ENCODE measurements around the gene EFTUD2. TPM values are rescaled to one million over a fixed set of nuclear protein-coding genes. Genes with fewer than 3 reads are reported as not detected.

The EFTUD2 gene
- total RNA-seq, 3 donors from 2014 or later (not counting 1 experiment from before 2014, with no cell fraction given): 135 to 178 (median 164) TPM

DNA sequence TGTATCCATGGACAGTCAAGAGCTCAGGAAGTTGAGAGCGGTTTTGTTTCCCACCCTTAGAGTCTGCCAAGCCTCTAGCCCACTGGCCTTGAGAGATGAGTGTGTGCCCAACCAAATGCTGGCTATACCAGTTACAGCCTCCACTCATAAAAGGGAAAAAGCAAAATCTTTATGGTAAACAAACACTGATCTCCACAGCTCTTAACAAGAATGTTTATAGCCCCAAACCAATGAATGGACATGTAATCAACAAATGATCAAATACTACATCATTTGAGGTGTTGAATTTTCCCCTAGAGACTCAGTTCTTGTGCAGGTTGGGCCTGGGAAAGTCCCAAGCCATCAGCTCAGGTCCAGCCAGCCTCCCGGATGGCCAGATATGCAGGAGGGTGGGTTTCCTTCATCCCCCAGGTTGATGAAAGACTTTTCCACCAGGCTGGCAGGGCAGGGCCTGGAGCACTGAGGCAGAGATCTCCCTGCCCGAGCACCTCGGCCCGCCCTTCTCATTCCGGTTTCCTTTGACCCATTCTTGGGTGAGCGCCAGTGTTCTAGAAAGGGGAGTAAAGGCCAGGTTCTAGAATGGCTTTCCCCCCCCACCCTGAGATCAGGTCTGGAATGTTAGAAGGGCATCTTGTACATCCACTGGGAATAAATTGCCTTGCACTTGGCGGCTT lies 3.9 kb upstream of the EFTUD2 start:
- H3K4me3 ChIP-seq (ENCODE audit: low read length): no peak overlapping the region
- Mint-ChIP-seq H3K9me3 (no peaks in the 10 kb centered on the region), H3K4me1 (peaks cover 16 to 23% of the 10 kb centered on the region in 2 donors), H3K27ac (no peak overlapping the region), H3K27me3 (ENCODE audit: low read depth in 2 of 2) (peaks cover 6 to 11% of the 10 kb centered on the region in 2 donors), H3K36me3 (no peaks in the 10 kb centered on the region), H3K4me3 (no peak overlapping the region)
- intact Hi-C loops (cut with micrococcal nuclease): no loop called here
- no peak overlapping the region for H3K27ac ChIP-seq (ENCODE audit: low read length)
- no peaks in the 10 kb centered on the region for H3K27me3 ChIP-seq (ENCODE audit: control insufficient read depth, insufficient read depth, low read length)
- TF ChIP-seq, protein P1, sequence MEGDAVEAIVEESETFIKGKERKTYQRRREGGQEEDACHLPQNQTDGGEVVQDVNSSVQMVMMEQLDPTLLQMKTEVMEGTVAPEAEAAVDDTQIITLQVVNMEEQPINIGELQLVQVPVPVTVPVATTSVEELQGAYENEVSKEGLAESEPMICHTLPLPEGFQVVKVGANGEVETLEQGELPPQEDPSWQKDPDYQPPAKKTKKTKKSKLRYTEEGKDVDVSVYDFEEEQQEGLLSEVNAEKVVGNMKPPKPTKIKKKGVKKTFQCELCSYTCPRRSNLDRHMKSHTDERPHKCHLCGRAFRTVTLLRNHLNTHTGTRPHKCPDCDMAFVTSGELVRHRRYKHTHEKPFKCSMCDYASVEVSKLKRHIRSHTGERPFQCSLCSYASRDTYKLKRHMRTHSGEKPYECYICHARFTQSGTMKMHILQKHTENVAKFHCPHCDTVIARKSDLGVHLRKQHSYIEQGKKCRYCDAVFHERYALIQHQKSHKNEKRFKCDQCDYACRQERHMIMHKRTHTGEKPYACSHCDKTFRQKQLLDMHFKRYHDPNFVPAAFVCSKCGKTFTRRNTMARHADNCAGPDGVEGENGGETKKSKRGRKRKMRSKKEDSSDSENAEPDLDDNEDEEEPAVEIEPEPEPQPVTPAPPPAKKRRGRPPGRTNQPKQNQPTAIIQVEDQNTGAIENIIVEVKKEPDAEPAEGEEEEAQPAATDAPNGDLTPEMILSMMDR (IDR thresholded peaks at IDR 0.05): no peak
- H3K36me3 ChIP-seq (ENCODE audit: control insufficient read depth, insufficient read depth, low read length): no peaks in the 10 kb centered on the region
- peaks cover 12% of the 10 kb centered on the region for H3K4me1 ChIP-seq (ENCODE audit: control insufficient read depth, insufficient read depth, low read length)
- H3K9me3 ChIP-seq (ENCODE audit: control insufficient read depth, insufficient read depth, low read length): no peaks in the 10 kb centered on the region
- 95% methylated on average over 8 of the region's 8 CpGs for WGBS (ENCODE audit: insufficient coverage)
- no peak for DNase-seq
- no peak for ATAC-seq

DNA sequence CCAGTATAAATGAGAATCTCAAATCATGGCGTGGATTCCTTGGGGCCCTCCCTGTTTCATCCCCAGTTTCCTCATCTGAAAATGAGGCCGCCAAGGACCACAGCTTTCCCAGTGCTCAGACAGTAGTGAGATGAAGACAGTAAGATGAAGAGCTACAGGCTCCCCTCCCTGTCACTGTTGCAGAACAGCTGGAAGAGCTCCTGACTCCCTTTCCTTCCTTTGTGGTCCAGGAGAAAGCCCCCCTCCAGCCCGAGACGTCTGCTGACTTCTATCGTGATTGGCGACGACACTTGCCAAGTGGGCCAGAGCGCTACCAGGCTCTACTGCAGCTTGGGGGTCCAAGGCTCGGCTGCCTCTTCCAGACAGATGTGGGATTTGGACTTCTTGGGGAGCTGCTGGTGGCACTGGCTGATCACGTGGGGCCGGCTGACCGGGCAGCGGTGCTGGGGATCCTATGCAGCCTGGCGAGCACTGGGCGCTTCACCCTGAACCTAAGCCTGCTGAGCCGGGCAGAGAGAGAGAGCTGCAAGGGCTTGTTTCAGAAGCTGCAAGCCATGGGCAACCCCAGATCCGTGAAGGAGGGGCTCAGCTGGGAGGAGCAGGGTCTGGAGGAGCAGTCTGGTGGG lies 3.0 kb upstream of the EFTUD2 start:
- 86% methylated on average over 17 of the region's 17 CpGs for WGBS (ENCODE audit: insufficient coverage)
- Histone ChIP-seq H3K9me3 (ENCODE audit: control insufficient read depth, insufficient read depth, low read length) (no peaks in the 10 kb centered on the region), H3K4me3 (ENCODE audit: low read length) (no peak overlapping the region), H3K36me3 (ENCODE audit: control insufficient read depth, insufficient read depth, low read length) (no peaks in the 10 kb centered on the region), H3K27ac (ENCODE audit: low read length) (no peak overlapping the region), H3K27me3 (ENCODE audit: control insufficient read depth, insufficient read depth, low read length) (no peaks in the 10 kb centered on the region), H3K4me1 (ENCODE audit: control insufficient read depth, insufficient read depth, low read length) (peaks cover 20% of the 10 kb centered on the region)
- Mint-ChIP-seq H3K27me3 (ENCODE audit: low read depth in 2 of 2) (peaks cover 6 to 11% of the 10 kb centered on the region in 2 donors), H3K36me3 (no peaks in the 10 kb centered on the region), H3K27ac (peak overlapping the region in 1 of 2 donors; percentile 99), H3K4me1 (peaks cover 16 to 23% of the 10 kb centered on the region in 2 donors), H3K4me3 (no peak overlapping the region), H3K9me3 (no peaks in the 10 kb centered on the region)
- intact Hi-C loops (cut with micrococcal nuclease): no loop called here
- TF ChIP-seq, protein P1 (IDR thresholded peaks at IDR 0.05): no peak
- DNase-seq (no peak), ATAC-seq (no peak)

DNA sequence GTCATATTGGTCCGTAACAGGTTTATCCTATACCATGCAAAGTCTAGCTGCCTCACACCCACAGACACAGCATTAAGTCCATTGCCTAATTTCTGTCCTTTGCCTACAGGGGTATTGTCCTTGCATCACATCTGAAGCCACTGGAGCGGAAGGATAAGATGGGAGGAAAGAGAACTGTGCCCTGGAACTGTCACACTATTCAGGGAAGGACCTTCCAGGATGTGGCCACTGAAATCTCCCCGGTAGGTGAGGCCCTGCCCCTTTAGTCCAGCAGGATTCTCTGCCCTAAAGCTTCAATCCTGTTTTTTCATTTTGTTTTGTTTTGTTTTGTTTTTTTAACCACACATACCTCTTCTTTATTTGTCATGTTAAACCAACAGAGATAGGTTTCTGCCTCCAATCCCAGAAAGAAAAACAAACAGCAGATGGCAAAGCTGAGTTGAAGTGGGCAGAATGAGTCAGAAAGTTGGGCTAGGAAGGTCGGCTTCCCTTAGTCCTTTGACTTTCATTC lies 2.2 kb upstream of the EFTUD2 start:
- Mint-ChIP-seq H3K9me3 (no peaks in the 10 kb centered on the region), H3K4me1 (peaks cover 16 to 23% of the 10 kb centered on the region in 2 donors), H3K27me3 (ENCODE audit: low read depth in 2 of 2) (peaks cover 6 to 11% of the 10 kb centered on the region in 2 donors), H3K36me3 (no peaks in the 10 kb centered on the region), H3K4me3 (no peak overlapping the region), H3K27ac (peak overlapping the region in 1 of 2 donors; percentile 99)
- TF ChIP-seq, protein P1 (IDR thresholded peaks at IDR 0.05): no peak
- ATAC-seq: no peak
- intact Hi-C loops (cut with micrococcal nuclease): no loop called here
- H3K36me3 ChIP-seq (ENCODE audit: control insufficient read depth, insufficient read depth, low read length): no peaks in the 10 kb centered on the region
- no peaks in the 10 kb centered on the region for H3K9me3 ChIP-seq (ENCODE audit: control insufficient read depth, insufficient read depth, low read length)
- no peak overlapping the region for H3K4me3 ChIP-seq (ENCODE audit: low read length)
- DNase-seq: no peak
- 84% methylated on average over 3 of the region's 4 CpGs for WGBS (ENCODE audit: insufficient coverage)
- H3K27me3 ChIP-seq (ENCODE audit: control insufficient read depth, insufficient read depth, low read length): no peaks in the 10 kb centered on the region
- peaks cover 20% of the 10 kb centered on the region for H3K4me1 ChIP-seq (ENCODE audit: control insufficient read depth, insufficient read depth, low read length)
- no peak overlapping the region for H3K27ac ChIP-seq (ENCODE audit: low read length)

Measured in natural killer cell (primary cell).